ENCODE data around the gene GBP2. TPM values are rescaled to one million over a fixed set of nuclear protein-coding genes. Genes with fewer than 3 reads are reported as not detected.

Gene GBP2
- total RNA-seq, 1 experiment from 2014 or later: 29.7 TPM

DNA sequence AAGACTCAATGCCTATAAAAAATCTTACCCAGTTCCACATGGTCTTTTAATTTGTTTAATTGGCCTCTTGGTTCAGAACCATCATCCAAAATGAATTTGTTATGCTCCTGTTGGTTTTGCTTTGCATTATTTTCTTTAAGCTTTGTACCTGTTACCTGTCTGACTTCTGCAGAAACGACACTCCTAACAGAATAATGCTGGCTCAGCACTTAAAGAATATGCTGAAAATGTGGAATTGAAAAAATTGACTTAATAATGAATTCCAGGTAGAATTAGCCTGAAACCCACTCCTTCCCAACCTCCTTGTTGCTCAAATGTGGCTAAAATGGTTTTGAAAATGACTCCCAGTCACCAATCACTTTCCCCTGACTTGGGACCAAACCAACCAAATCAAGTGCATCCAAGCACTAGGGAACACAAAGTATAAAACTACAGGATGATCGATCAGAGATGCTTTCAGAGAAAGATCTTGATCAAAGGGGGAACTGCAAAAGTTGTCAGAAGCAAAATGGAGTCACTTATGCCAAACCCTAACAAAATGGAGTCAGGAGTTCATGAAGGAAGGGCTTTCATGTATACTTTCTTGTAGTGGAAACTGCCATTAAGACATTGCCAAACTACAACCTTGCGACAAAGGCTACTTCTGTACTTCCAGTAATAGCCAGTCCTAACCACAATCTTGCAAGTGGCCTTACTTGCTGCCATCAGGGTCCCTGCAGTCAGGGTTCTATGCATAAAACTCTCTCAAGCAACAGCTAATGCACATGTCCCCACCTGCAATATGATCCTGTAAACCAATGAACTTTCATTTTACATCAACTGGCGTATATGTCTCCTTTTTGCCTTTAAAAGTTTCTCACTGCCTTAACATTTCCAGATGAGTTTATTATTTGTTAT is 44.5 kb upstream of the GBP2 start:
- CTCF ChIA-PET: no interaction called here
- Mint-ChIP-seq H3K4me1 (ENCODE audit: low read depth, unreplicated experiment) (no peaks in the 10 kb centered on the region), H3K9me3 (ENCODE audit: low read depth, unreplicated experiment) (no peaks in the 10 kb centered on the region), H3K4me3 (ENCODE audit: low read depth, unreplicated experiment) (no peak overlapping the region), H3K36me3 (ENCODE audit: insufficient read depth, unreplicated experiment) (no peaks in the 10 kb centered on the region), H3K27ac (ENCODE audit: unreplicated experiment) (no peak overlapping the region), H3K27me3 (ENCODE audit: unreplicated experiment) (no peaks in the 10 kb centered on the region)
- BruUV-seq (replicated peaks): no TSS peak
- DNase-seq: no peak
- TF ChIP-seq CTCF (IDR thresholded peaks at IDR 0.05; ENCODE audit: unreplicated experiment): no peak
- intact Hi-C loops (cut with micrococcal nuclease; ENCODE audit: unreplicated experiment): no loop called here

GRCh38 chr1:89169166-89169565 is 43.3 kb upstream of the GBP2 start:
- BruUV-seq (replicated peaks): no TSS peak
- H3K4me1 Mint-ChIP-seq (ENCODE audit: low read depth, unreplicated experiment): no peaks in the 10 kb centered on the region
- CTCF ChIA-PET: no interaction called here
- no peak for TF ChIP-seq CTCF (IDR thresholded peaks at IDR 0.05; ENCODE audit: unreplicated experiment)
- no peak overlapping the region for H3K27ac Mint-ChIP-seq (ENCODE audit: unreplicated experiment)
- intact Hi-C loops (cut with micrococcal nuclease; ENCODE audit: unreplicated experiment): no loop called here
- no peak overlapping the region for H3K4me3 Mint-ChIP-seq (ENCODE audit: low read depth, unreplicated experiment)
- no peak for DNase-seq
- no peaks in the 10 kb centered on the region for H3K9me3 Mint-ChIP-seq (ENCODE audit: low read depth, unreplicated experiment)
- no peaks in the 10 kb centered on the region for H3K27me3 Mint-ChIP-seq (ENCODE audit: unreplicated experiment)
- no peaks in the 10 kb centered on the region for H3K36me3 Mint-ChIP-seq (ENCODE audit: insufficient read depth, unreplicated experiment)

DNA sequence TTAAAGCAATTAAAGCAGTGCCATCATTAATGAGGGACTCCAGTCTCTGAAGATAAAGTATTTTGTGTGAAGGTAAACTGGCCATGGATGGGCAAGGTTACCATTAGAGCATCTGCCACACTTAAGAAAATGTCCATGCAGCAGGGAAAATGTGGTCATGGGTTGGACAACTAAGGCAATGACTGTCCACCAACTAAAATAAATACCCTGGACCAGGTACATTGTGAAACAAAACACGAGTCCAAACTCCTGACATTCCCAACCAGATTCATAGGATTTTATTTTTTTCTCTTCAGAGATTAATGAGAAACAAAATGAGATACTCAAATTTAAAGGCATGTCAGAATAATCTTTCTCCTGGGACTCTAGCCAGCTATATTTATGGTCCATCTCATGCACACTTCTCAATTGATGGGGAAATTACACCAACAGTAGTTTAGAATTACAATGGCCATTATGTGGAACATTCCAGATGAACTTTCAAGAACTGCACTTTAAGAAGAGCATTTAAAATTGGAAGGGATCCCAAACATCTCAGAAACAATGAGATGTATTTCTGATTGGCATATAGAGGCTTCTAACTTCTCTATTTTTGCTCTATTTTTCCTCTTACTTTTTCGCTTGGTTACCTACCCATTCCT is 41.8 kb upstream of the GBP2 start:
- no peak for TF ChIP-seq CTCF (IDR thresholded peaks at IDR 0.05; ENCODE audit: unreplicated experiment)
- BruUV-seq (replicated peaks): no TSS peak
- CTCF ChIA-PET: interaction anchor here (0.6 kb wide), 1 partner anchor 72 kb away, joined by 3 read pairs; no protein-coding TSS in a partner anchor
- H3K27ac Mint-ChIP-seq (ENCODE audit: unreplicated experiment): no peak overlapping the region
- H3K4me1 Mint-ChIP-seq (ENCODE audit: low read depth, unreplicated experiment): no peaks in the 10 kb centered on the region
- no peaks in the 10 kb centered on the region for H3K27me3 Mint-ChIP-seq (ENCODE audit: unreplicated experiment)
- DNase-seq: no peak
- intact Hi-C loops (cut with micrococcal nuclease; ENCODE audit: unreplicated experiment): no loop called here
- H3K9me3 Mint-ChIP-seq (ENCODE audit: low read depth, unreplicated experiment): no peaks in the 10 kb centered on the region
- H3K4me3 Mint-ChIP-seq (ENCODE audit: low read depth, unreplicated experiment): no peak overlapping the region
- no peaks in the 10 kb centered on the region for H3K36me3 Mint-ChIP-seq (ENCODE audit: insufficient read depth, unreplicated experiment)

- H3K27ac Mint-ChIP-seq (ENCODE audit: unreplicated experiment): no peak overlapping the region
- no peaks in the 10 kb centered on the region for H3K36me3 Mint-ChIP-seq (ENCODE audit: insufficient read depth, unreplicated experiment)
- BruUV-seq (replicated peaks): no TSS peak
- H3K9me3 Mint-ChIP-seq (ENCODE audit: low read depth, unreplicated experiment): no peaks in the 10 kb centered on the region
- CTCF ChIA-PET: no interaction called here
- intact Hi-C loops (cut with micrococcal nuclease; ENCODE audit: unreplicated experiment): no loop called here
- no peak for TF ChIP-seq CTCF (IDR thresholded peaks at IDR 0.05; ENCODE audit: unreplicated experiment)
- DNase-seq: no peak
- H3K4me1 Mint-ChIP-seq (ENCODE audit: low read depth, unreplicated experiment): no peaks in the 10 kb centered on the region
- no peaks in the 10 kb centered on the region for H3K27me3 Mint-ChIP-seq (ENCODE audit: unreplicated experiment)
- H3K4me3 Mint-ChIP-seq (ENCODE audit: low read depth, unreplicated experiment): no peak overlapping the region
These were observed 40.8 kb upstream of the GBP2 start for GRCh38 chr1:89166705-89167104.

All from Calu3 (cell line).